Measurements from ENCODE around the gene KRT80. TPM values are rescaled to one million over a fixed set of nuclear protein-coding genes. Genes with fewer than 3 reads are reported as not detected.

The KRT80 gene
- total RNA-seq, 2 experiments from 2014 or later: not detected

DNA sequence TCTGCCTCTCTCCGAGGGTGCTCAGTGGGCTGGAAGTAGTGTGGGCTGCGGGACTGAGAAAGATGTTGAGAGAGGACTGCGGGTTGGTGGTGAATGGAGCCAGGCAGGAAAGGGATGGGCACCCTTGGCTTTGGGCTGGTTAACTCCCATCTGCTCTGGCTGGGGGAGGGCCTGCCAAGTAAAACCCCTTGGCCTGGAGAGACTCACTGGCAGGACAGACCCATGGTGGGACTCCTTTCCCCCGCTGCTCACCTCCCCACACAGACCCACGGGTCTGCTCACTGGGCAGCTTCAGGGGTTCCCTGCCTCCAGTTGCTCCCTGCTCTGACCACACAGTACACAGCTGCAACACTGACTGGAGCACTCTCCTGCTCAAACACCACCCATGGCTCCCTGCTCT, 54.1 kb downstream of the KRT80 start:
- TF ChIP-seq, protein P1, sequence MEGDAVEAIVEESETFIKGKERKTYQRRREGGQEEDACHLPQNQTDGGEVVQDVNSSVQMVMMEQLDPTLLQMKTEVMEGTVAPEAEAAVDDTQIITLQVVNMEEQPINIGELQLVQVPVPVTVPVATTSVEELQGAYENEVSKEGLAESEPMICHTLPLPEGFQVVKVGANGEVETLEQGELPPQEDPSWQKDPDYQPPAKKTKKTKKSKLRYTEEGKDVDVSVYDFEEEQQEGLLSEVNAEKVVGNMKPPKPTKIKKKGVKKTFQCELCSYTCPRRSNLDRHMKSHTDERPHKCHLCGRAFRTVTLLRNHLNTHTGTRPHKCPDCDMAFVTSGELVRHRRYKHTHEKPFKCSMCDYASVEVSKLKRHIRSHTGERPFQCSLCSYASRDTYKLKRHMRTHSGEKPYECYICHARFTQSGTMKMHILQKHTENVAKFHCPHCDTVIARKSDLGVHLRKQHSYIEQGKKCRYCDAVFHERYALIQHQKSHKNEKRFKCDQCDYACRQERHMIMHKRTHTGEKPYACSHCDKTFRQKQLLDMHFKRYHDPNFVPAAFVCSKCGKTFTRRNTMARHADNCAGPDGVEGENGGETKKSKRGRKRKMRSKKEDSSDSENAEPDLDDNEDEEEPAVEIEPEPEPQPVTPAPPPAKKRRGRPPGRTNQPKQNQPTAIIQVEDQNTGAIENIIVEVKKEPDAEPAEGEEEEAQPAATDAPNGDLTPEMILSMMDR (IDR thresholded peaks at IDR 0.05): no peak
- no peaks in the 10 kb centered on the region for H3K9me3 ChIP-seq (ENCODE audit: control insufficient read depth in 1 of 2, insufficient read depth in 1 of 2, low read length in 2 of 2)
- H3K4me3 ChIP-seq (ENCODE audit: low read length): no peak overlapping the region
- Mint-ChIP-seq H3K9me3 (no peaks in the 10 kb centered on the region), H3K4me3 (no peak overlapping the region), H3K36me3 (ENCODE audit: low read depth) (no peaks in the 10 kb centered on the region), H3K4me1 (ENCODE audit: low read depth) (no peaks in the 10 kb centered on the region), H3K27me3 (peaks cover 5% of the 10 kb centered on the region), H3K27ac (no peak overlapping the region)
- no peak overlapping the region for H3K27ac ChIP-seq (ENCODE audit: low read depth in 1 of 2, low read length in 2 of 2)
- ATAC-seq (ENCODE audit: poor library complexity) (no peak), DNase-seq (no peak)
- intact Hi-C loops (cut with DNase I, micrococcal nuclease): no loop called here
- H3K36me3 ChIP-seq (ENCODE audit: insufficient read depth, low read length): no peaks in the 10 kb centered on the region
- no peaks in the 10 kb centered on the region for H3K4me1 ChIP-seq (ENCODE audit: insufficient read depth, low read length)
- ChIA-PET POLR2A (no interaction called here), CTCF (no interaction called here)
- H3K27me3 ChIP-seq (ENCODE audit: control insufficient read depth in 1 of 2, insufficient read depth in 2 of 2, low read length in 2 of 2): peaks cover 0 to 5% of the 10 kb centered on the region in 2 experiments

GRCh38 chr12:52132754-52133161, 59.1 kb downstream of the KRT80 start:
- DNase-seq: no peak
- Mint-ChIP-seq H3K36me3 (ENCODE audit: low read depth) (no peaks in the 10 kb centered on the region), H3K27ac (no peak overlapping the region), H3K4me1 (ENCODE audit: low read depth) (no peaks in the 10 kb centered on the region), H3K27me3 (no peaks in the 10 kb centered on the region), H3K9me3 (no peaks in the 10 kb centered on the region), H3K4me3 (no peak overlapping the region)
- Histone ChIP-seq H3K4me3 (ENCODE audit: low read length) (no peak overlapping the region), H3K27ac (ENCODE audit: low read depth in 1 of 2, low read length in 2 of 2) (no peak overlapping the region), H3K9me3 (ENCODE audit: control insufficient read depth in 1 of 2, insufficient read depth in 1 of 2, low read length in 2 of 2) (no peaks in the 10 kb centered on the region), H3K4me1 (ENCODE audit: insufficient read depth, low read length) (no peaks in the 10 kb centered on the region), H3K36me3 (ENCODE audit: insufficient read depth, low read length) (no peaks in the 10 kb centered on the region), H3K27me3 (ENCODE audit: control insufficient read depth in 1 of 2, insufficient read depth in 2 of 2, low read length in 2 of 2) (no peaks in the 10 kb centered on the region)
- ChIA-PET POLR2A (no interaction called here), CTCF (interaction anchor here (1.1 kb wide), 1 partner anchor 11 kb away, joined by 3 read pairs; no protein-coding TSS in a partner anchor)
- ATAC-seq (ENCODE audit: poor library complexity): no peak
- TF ChIP-seq, protein P1 (IDR thresholded peaks at IDR 0.05): no peak
- intact Hi-C loops (cut with DNase I, micrococcal nuclease): no loop called here

DNA sequence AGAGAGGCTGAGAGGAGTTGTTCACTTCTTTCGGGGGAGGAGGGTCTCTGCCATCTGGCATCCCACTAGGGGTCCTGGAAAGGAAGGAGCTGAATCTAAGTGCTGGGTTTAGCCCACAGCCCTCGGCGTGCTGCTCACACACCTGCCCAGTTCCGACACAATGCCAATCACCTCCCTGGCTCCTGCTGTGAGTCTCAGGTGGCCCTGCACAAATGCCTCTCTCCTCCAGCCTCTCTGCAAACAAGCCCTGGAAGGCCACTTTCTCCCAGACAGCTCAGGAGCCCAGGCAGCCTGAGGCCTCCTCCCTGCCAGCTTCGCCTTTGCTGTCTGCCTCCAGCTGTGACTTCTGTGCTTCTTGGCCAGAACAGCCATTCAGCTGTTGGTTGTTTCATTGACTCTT, 61.1 kb downstream of the KRT80 start:
- ChIA-PET POLR2A (no interaction called here), CTCF (no interaction called here)
- TF ChIP-seq, protein P1 (IDR thresholded peaks at IDR 0.05): no peak
- Mint-ChIP-seq H3K4me1 (ENCODE audit: low read depth) (no peaks in the 10 kb centered on the region), H3K27me3 (peaks cover 11% of the 10 kb centered on the region), H3K27ac (no peak overlapping the region), H3K36me3 (ENCODE audit: low read depth) (no peaks in the 10 kb centered on the region), H3K9me3 (no peaks in the 10 kb centered on the region), H3K4me3 (no peak overlapping the region)
- no peak overlapping the region for H3K27ac ChIP-seq (ENCODE audit: low read depth in 1 of 2, low read length in 2 of 2)
- H3K27me3 ChIP-seq (ENCODE audit: control insufficient read depth in 1 of 2, insufficient read depth in 2 of 2, low read length in 2 of 2): peaks cover 0 to 8% of the 10 kb centered on the region in 2 experiments
- DNase-seq (no peak), ATAC-seq (ENCODE audit: poor library complexity) (no peak)
- no peak overlapping the region for H3K4me3 ChIP-seq (ENCODE audit: low read length)
- H3K36me3 ChIP-seq (ENCODE audit: insufficient read depth, low read length): no peaks in the 10 kb centered on the region
- no peaks in the 10 kb centered on the region for H3K4me1 ChIP-seq (ENCODE audit: insufficient read depth, low read length)
- intact Hi-C loops (cut with DNase I, micrococcal nuclease): no loop called here
- no peaks in the 10 kb centered on the region for H3K9me3 ChIP-seq (ENCODE audit: control insufficient read depth in 1 of 2, insufficient read depth in 1 of 2, low read length in 2 of 2)
